Fibroblast of pulmonary artery (primary cell): ENCODE measurements around the gene ATP13A3.

Source experiments
- DNase-seq: peaks from one replicate; pipeline ENCODE4 v3.0.0-alpha.2; 2010; ENCODE audit warnings: low read depth
- H3K4me3 ChIP-seq: replicated peaks from 2 replicates; pipeline ENCODE4 v1.5.1; 2011; ENCODE audit warnings: low read depth, mild to moderate bottlenecking, control low read depth, low read length, moderate library complexity
- CTCF ChIP-seq: IDR thresholded peaks from 2 replicates; pipeline ENCODE4 v1.5.1; 2011; ENCODE audit warnings: mild to moderate bottlenecking, control low read depth, low read length, inconsistent platforms; ENCODE audit errors: missing control alignments

ATP13A3 gene

GRCh38 chr3:194489736-194490612, 3.2 kb upstream of the ATP13A3 start:
- TF ChIP-seq CTCF, result no peak
- DNase-seq, result peak; percentile 79
- H3K4me3 ChIP-seq, result peak overlapping the region; percentile 31

- peak overlapping the region; percentile 57 for H3K4me3 ChIP-seq
- no peak for TF ChIP-seq CTCF
- DNase-seq, result peak; percentile 91
Observed at GRCh38 chr3:194488055-194488742, 1.4 kb upstream of the ATP13A3 start.

- peak; percentile 73 for DNase-seq
- TF ChIP-seq CTCF, result no peak
- H3K4me3 ChIP-seq, result peak overlapping the region; percentile 57
Observed at GRCh38 chr3:194487289-194488054, 670 bp upstream of the ATP13A3 start.

GRCh38 chr3:194485881-194486539, 792 bp downstream of the ATP13A3 start:
- DNase-seq, result peak; percentile 58
- peak overlapping the region; percentile 98 for H3K4me3 ChIP-seq
- no peak for TF ChIP-seq CTCF

GRCh38 chr3:194485468-194485880, 1.3 kb downstream of the ATP13A3 start:
- TF ChIP-seq CTCF, result no peak
- peak overlapping the region; percentile 98 for H3K4me3 ChIP-seq
- peak; percentile 54 for DNase-seq

- peak overlapping the region; percentile 98 for H3K4me3 ChIP-seq
- no peak for TF ChIP-seq CTCF
- no peak for DNase-seq
Observed at GRCh38 chr3:194484614-194485013, 2.2 kb downstream of the ATP13A3 start.
